Osteocyte (in vitro differentiated cells): ENCODE measurements around the gene KIAA1217. TPM values are rescaled to one million over a fixed set of nuclear protein-coding genes. Genes with fewer than 3 reads are reported as not detected.

Experiments used
- DNase-seq: peaks from one replicate; pipeline ENCODE4 v3.0.0; 2021; ENCODE audit warnings: mixed read lengths; ENCODE audit not compliant: unreplicated experiment; ENCODE audit errors: extremely low spot score
- H3K27ac Mint-ChIP-seq: one replicate; pipeline ENCODE4 v1.8.0; 2021; ENCODE audit warnings: mild to moderate bottlenecking, mixed read lengths; ENCODE audit not compliant: unreplicated experiment
- H3K27me3 Mint-ChIP-seq: one replicate; pipeline ENCODE4 v1.8.0; 2021; ENCODE audit warnings: mixed read lengths; ENCODE audit not compliant: unreplicated experiment
- H3K36me3 Mint-ChIP-seq: one replicate; pipeline ENCODE4 v1.8.0; 2021; ENCODE audit warnings: mixed read lengths; ENCODE audit not compliant: unreplicated experiment
- H3K4me1 Mint-ChIP-seq: one replicate; pipeline ENCODE4 v1.8.0; 2021; ENCODE audit warnings: mixed read lengths; ENCODE audit not compliant: unreplicated experiment
- H3K4me3 Mint-ChIP-seq: one replicate; pipeline ENCODE4 v1.8.0; 2021; ENCODE audit warnings: mild to moderate bottlenecking, moderate library complexity, mixed read lengths; ENCODE audit not compliant: unreplicated experiment
- H3K9me3 Mint-ChIP-seq: one replicate; pipeline ENCODE4 v1.8.0; 2021; ENCODE audit warnings: mixed read lengths; ENCODE audit not compliant: unreplicated experiment
- CTCF ChIP-seq: fragments of 200-600 bp; sonication (generic); IDR thresholded peaks from 2 replicates; pipeline ENCODE4 v1.5.0; 2021; ENCODE audit warnings: antibody characterized with exemption, mild to moderate bottlenecking, moderate library complexity
- total RNA-seq: library from RNA; stranded (reverse); gene quantifications from 2 replicates; pipeline ENCODE4 v1.2.1, GENCODE V29; 2021

The KIAA1217 gene
- total RNA-seq, 1 donor from 2014 or later: 2.8 TPM

- no peaks in the 10 kb centered on the region for H3K9me3 Mint-ChIP-seq
- no peak for DNase-seq
- no peak for TF ChIP-seq CTCF
- H3K36me3 Mint-ChIP-seq: peaks cover 4% of the 10 kb centered on the region
- H3K4me3 Mint-ChIP-seq: no peak overlapping the region
- H3K4me1 Mint-ChIP-seq: no peaks in the 10 kb centered on the region
- H3K27me3 Mint-ChIP-seq: peaks cover 3% of the 10 kb centered on the region
- H3K27ac Mint-ChIP-seq: no peak overlapping the region
Measured at GRCh38 chr10:24528946-24529345, 320.0 kb downstream of the KIAA1217 start.

DNA sequence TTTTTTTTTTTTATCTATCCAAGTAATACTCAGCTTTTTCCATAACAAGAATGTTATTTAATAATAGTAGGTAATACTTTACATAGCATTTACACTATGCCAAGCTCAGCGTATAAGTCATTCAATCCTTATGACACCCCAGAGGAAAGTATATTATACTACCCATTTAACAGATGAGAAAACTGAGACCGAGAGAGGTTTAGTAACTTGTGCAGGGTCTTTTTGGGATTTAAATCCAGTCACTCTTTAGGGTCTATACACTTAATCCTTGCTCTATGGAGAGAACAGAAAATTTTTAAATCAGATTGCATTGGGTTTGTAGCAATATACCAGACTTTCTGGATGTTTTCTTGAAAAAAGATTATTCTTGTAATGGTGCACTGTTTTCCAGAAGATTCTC is 322.5 kb downstream of the KIAA1217 start:
- H3K4me3 Mint-ChIP-seq: no peak overlapping the region
- no peaks in the 10 kb centered on the region for H3K4me1 Mint-ChIP-seq
- peaks cover 2% of the 10 kb centered on the region for H3K27me3 Mint-ChIP-seq
- H3K9me3 Mint-ChIP-seq: no peaks in the 10 kb centered on the region
- H3K27ac Mint-ChIP-seq: no peak overlapping the region
- TF ChIP-seq CTCF: no peak
- peaks cover 4% of the 10 kb centered on the region for H3K36me3 Mint-ChIP-seq
- no peak for DNase-seq

DNA sequence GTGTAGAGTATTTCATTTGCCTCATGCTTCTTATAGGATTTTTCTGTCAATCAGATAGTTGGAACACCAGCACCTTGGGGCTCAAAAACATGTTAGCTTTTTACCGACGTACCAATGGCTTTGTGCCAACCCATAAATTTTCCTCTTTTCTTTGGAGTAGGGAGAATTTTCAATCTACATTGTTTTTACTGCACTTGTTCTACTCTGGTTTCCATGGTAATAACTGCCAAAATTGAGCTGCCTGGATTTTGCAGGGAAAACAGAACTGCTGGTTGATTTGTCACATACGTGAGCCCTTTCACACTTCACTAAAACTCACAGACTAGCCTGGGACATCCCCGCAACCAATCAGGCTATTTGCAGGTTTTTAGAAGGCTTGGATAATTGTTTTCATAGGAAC is 325.0 kb downstream of the KIAA1217 start:
- TF ChIP-seq CTCF: no peak
- DNase-seq: no peak
- no peaks in the 10 kb centered on the region for H3K27me3 Mint-ChIP-seq
- no peaks in the 10 kb centered on the region for H3K4me1 Mint-ChIP-seq
- no peaks in the 10 kb centered on the region for H3K9me3 Mint-ChIP-seq
- no peak overlapping the region for H3K4me3 Mint-ChIP-seq
- peaks cover 4% of the 10 kb centered on the region for H3K36me3 Mint-ChIP-seq
- H3K27ac Mint-ChIP-seq: no peak overlapping the region

DNA sequence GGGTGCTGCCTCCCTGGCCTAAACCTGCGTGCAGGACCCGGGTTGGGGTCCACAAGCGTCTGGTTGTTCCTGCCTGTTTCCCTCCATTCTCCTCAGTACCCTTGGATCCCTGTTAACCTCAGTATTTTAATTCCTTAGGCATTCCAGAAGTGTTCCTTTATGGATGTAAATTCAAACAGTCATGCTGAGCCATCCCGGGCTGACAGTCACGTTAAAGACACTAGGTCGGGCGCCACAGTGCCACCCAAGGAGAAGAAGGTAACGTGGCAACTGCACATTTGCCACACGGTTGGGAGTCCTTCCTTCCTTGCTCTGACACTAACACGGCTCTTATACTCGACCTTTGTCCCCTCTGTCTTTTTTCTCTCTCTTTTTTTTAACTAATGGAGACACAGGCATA is 327.7 kb downstream of the KIAA1217 start:
- H3K27ac Mint-ChIP-seq: no peak overlapping the region
- DNase-seq: no peak
- H3K9me3 Mint-ChIP-seq: no peaks in the 10 kb centered on the region
- H3K36me3 Mint-ChIP-seq: peaks cover 4% of the 10 kb centered on the region
- TF ChIP-seq CTCF: no peak
- H3K4me3 Mint-ChIP-seq: no peak overlapping the region
- no peaks in the 10 kb centered on the region for H3K27me3 Mint-ChIP-seq
- H3K4me1 Mint-ChIP-seq: no peaks in the 10 kb centered on the region

GRCh38 chr10:24541239-24541753 is 332.4 kb downstream of the KIAA1217 start:
- DNase-seq: peak; percentile 25
- H3K36me3 Mint-ChIP-seq: no peaks in the 10 kb centered on the region
- H3K27ac Mint-ChIP-seq: no peak overlapping the region
- H3K27me3 Mint-ChIP-seq: peaks cover 4% of the 10 kb centered on the region
- H3K4me3 Mint-ChIP-seq: no peak overlapping the region
- TF ChIP-seq CTCF: no peak
- H3K4me1 Mint-ChIP-seq: no peaks in the 10 kb centered on the region
- no peaks in the 10 kb centered on the region for H3K9me3 Mint-ChIP-seq
